ENCODE data around the gene MED9. TPM values are rescaled to one million over a fixed set of nuclear protein-coding genes. Genes with fewer than 3 reads are reported as not detected.

Gene MED9
- total and polyA plus RNA-seq, 9 of the 15 experiments (the other 6 are each of a cell fraction or from before 2014, with no cell fraction given) = 2.2 to 15.8 (median 12.7) TPM

DNA sequence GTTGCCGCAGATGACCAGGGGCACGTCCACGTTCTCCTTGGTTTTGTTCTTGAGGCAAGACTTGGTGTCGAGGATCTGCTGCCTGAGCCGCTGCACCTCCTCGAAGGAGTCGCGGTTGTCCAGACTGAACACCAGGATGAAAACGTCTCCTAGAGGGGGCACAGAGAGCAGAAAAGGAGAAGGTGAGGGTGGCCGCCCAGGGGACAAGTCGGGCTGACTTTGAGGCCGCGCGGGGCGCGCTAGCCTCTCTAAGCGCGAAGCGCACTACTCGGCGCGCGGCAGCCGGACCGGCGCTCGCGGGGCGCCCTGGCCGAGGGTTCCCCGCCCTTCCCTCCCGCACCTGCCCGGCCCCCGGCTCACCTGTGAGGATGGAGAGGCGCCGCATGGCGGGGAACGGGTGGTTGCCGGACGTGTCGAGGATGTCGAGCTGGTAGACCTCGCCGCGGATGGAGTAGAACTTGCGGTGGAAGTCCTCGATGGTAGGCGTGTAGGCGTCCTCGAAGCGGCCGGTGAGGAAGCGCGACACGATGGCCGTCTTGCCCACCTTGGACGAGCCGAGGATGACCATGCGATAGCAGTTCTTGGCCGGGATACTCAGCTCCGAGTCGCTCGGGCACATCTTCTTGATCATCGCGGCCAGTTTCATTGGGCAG lies 18.9 kb downstream of the MED9 start:
- Histone ChIP-seq H3K4me3 (no peak overlapping the region), H3K4me2 (ENCODE audit: insufficient read depth, low read length) (no peak overlapping the region), H2AFZ (ENCODE audit: low read depth, low read length) (no peak overlapping the region), H3K4me1 (replicated peaks in 1 of 2; ENCODE audit: control insufficient read depth in 2 of 2, insufficient read depth in 2 of 2, low read length in 2 of 2) (peaks cover 0 to 20% of the 10 kb centered on the region in 2 experiments; a peak in 3 of 5 replicates), H4K20me1 (replicated peaks; ENCODE audit: control insufficient read depth, insufficient read depth, low read length) (no peaks in the 10 kb centered on the region), H3K36me3 (ENCODE audit: control insufficient read depth, insufficient read depth, low read length) (peaks cover 27% of the 10 kb centered on the region; the same call in 2 of the 3 replicates), H3K79me2 (ENCODE audit: control insufficient read depth, insufficient read depth, low read length) (no peaks in the 10 kb centered on the region), H3K9ac (ENCODE audit: insufficient read depth in 1 of 2, low read depth in 2 of 2, low read length in 2 of 2) (no peak overlapping the region), H3K9me1 (ENCODE audit: control insufficient read depth, insufficient read depth, low read length) (no peaks in the 10 kb centered on the region), H3K9me3 (replicated peaks; ENCODE audit: control insufficient read depth, insufficient read depth, low read depth, low read length) (no peaks in the 10 kb centered on the region), H3K27ac (ENCODE audit: extremely low read depth, low read depth, low read length) (no peak overlapping the region), H3K27me3 (ENCODE audit: control insufficient read depth in 2 of 2, insufficient read depth in 2 of 2, low read length in 2 of 2) (peaks cover 0 to 10% of the 10 kb centered on the region in 2 experiments; a peak in 2 of 5 replicates)
- DNase-seq (ENCODE audit: extremely low read depth in 1 of 4, low spot score in 3 of 4) (no peak), FAIRE-seq (no peak), ATAC-seq (no peak)
- CTCF ChIA-PET (ENCODE audit: low intra/inter-chr PET ratio) = interaction anchor here (1.7 to 1.8 kb wide), 3 partner anchors 76 to 141 kb away, joined by 4 to 8 read pairs (median 5); no protein-coding TSS in a partner anchor
- in situ Hi-C loops (cut with MboI) (no loop called here), intact Hi-C loops (cut with micrococcal nuclease) (loop anchor here (2.0 to 5.0 kb wide), 3 partner anchors 73 to 147 kb away; no protein-coding TSS in a partner anchor)
- WGBS (ENCODE audit: insufficient coverage, low coverage, missing lambda C conversion rate) = 92% methylated on average over 29 of the region's 65 CpGs
- POLR2A ChIA-PET = interaction anchor here (0.6 kb wide), 1 partner anchor 40 kb away, joined by 3 read pairs; no protein-coding TSS in a partner anchor
- no TSS peak for BruUV-seq (replicated peaks)
- TF ChIP-seq ZNF398 (CRISPR knock-in tag; IDR thresholded peaks at IDR 0.05) = no peak
- TF ChIP-seq TAF9B (IDR thresholded peaks at IDR 0.05; ENCODE audit: partially characterized antibody) = no peak
- no peak for TF ChIP-seq ZNF395 (CRISPR knock-in tag; IDR thresholded peaks at IDR 0.05)
- TF ChIP-seq HIVEP1 (CRISPR knock-in tag; IDR thresholded peaks at IDR 0.05) = no peak
- TF ChIP-seq EWSR1 (IDR thresholded peaks at IDR 0.05; ENCODE audit: borderline replicate concordance, low read depth, partially characterized antibody) = no peak
- no peak for TF ChIP-seq TSHZ1 (CRISPR knock-in tag; IDR thresholded peaks at IDR 0.05)
- no peak for TF ChIP-seq ZFP36 (IDR thresholded peaks at IDR 0.05; ENCODE audit: low read depth, low read length, partially characterized antibody)
- TF ChIP-seq RAD51 (IDR thresholded peaks at IDR 0.05; ENCODE audit: borderline replicate concordance, low read depth) = no peak
- no peak for TF ChIP-seq MAFG (tag; conservative IDR thresholded peaks at IDR 0.05)
- TF ChIP-seq, protein P1, sequence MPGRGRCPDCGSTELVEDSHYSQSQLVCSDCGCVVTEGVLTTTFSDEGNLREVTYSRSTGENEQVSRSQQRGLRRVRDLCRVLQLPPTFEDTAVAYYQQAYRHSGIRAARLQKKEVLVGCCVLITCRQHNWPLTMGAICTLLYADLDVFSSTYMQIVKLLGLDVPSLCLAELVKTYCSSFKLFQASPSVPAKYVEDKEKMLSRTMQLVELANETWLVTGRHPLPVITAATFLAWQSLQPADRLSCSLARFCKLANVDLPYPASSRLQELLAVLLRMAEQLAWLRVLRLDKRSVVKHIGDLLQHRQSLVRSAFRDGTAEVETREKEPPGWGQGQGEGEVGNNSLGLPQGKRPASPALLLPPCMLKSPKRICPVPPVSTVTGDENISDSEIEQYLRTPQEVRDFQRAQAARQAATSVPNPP (IDR thresholded peaks at IDR 0.05; ENCODE audit: borderline replicate concordance, insufficient read depth, insufficient read length) = no peak
- no peak for TF ChIP-seq MECOM (CRISPR knock-in tag; IDR thresholded peaks at IDR 0.05)
- no peak for TF ChIP-seq POLR2AphosphoS2 (IDR thresholded peaks at IDR 0.05; ENCODE audit: low read length)
- TF ChIP-seq EP400 (IDR thresholded peaks at IDR 0.05) = no peak

Data from K562 (cell line).